Retinal pigment epithelial cell (primary cell): ENCODE measurements around the gene HPS3.

Source experiments
- DNase-seq: peaks from one replicate; pipeline ENCODE4 v3.0.0-alpha.2; 2010; ENCODE audit warnings: low read depth
- H3K4me3 ChIP-seq: 2 replicates; pipeline ENCODE4 v1.5.1; 2011; ENCODE audit warnings: mild to moderate bottlenecking, low read length, control low read depth, moderate library complexity
- TF ChIP-seq, protein P1 (sequence below): conservative IDR thresholded peaks from 2 replicates; pipeline ENCODE4 v1.5.1; 2011; ENCODE audit warnings: low read depth, low read length, control low read depth, inconsistent platforms

HPS3 gene

DNA sequence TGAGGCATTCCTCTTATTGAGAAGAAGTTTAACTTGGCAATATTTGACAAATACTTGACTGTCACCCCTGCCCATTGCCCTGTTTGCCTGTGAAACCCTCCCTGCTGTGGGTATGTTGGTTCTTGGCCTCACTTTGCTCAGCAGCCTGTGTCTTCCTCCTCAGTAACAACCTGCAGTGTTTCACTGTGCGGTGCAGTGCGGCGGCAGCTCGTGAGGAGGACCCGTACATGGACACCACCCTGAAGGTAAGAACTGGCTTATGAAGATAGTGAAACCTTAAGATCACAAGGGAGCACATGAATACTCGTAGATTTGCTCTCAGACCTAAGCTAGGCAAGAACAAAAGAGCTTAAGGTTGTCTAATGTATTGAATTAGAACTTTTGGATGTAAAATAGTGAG, 21.0 kb downstream of the HPS3 start:
- TF ChIP-seq, protein P1, sequence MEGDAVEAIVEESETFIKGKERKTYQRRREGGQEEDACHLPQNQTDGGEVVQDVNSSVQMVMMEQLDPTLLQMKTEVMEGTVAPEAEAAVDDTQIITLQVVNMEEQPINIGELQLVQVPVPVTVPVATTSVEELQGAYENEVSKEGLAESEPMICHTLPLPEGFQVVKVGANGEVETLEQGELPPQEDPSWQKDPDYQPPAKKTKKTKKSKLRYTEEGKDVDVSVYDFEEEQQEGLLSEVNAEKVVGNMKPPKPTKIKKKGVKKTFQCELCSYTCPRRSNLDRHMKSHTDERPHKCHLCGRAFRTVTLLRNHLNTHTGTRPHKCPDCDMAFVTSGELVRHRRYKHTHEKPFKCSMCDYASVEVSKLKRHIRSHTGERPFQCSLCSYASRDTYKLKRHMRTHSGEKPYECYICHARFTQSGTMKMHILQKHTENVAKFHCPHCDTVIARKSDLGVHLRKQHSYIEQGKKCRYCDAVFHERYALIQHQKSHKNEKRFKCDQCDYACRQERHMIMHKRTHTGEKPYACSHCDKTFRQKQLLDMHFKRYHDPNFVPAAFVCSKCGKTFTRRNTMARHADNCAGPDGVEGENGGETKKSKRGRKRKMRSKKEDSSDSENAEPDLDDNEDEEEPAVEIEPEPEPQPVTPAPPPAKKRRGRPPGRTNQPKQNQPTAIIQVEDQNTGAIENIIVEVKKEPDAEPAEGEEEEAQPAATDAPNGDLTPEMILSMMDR: no peak
- H3K4me3 ChIP-seq: no peak overlapping the region
- DNase-seq: no peak

- DNase-seq: no peak
- no peak overlapping the region for H3K4me3 ChIP-seq
- TF ChIP-seq, protein P1: no peak
Measured at GRCh38 chr3:149151843-149152242, 22.4 kb downstream of the HPS3 start.

GRCh38 chr3:149152420-149152819, 23.0 kb downstream of the HPS3 start:
- no peak overlapping the region for H3K4me3 ChIP-seq
- DNase-seq: no peak
- TF ChIP-seq, protein P1: no peak

DNA sequence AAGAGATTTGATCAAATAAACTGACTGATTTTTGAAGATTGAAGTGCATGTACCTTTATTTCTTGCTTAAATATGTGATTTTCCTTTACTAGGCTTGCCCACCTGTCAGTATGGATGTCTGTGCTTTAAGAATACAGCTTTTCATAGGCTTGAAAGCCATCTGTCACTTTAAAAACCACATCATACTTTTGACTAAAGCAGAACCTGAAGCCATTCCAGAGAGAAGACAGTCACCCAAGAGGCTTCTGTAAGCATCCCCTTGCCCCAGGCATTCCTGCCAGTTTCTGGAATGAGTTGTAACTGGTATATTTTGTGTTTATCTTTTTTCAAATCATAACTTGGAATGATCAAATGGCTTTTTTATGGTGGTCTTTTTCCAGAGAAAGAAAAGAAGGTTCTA, 24.0 kb downstream of the HPS3 start:
- DNase-seq: no peak
- H3K4me3 ChIP-seq: no peak overlapping the region
- TF ChIP-seq, protein P1: no peak

DNA sequence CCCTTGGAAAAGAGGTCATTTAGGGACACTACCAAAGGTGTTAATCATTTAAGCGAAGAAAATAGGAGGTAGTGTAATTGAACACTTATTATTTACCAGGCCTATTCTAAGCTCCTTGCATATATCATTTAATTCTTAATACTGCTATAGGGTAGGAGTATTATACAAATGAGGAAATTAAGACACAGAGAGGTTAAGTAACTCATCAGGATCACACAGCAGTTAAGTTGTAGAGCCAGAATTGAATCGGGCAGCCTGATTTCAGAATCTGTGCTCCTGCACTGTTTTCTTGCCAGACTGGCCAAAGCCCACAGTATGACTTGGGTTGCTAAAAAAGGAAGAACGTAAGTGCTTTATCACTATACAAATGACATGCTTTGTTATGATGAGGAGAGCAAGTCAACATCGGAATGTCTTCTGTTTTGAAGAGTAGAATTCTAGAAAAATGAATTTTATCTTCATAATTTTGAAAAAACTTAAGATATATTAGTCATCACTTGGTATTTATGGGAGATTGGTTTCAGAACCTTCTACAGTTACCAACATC, 31.4 kb downstream of the HPS3 start:
- TF ChIP-seq, protein P1: no peak
- no peak overlapping the region for H3K4me3 ChIP-seq
- DNase-seq: no peak

GRCh38 chr3:149162007-149162406, 32.6 kb downstream of the HPS3 start:
- DNase-seq: no peak
- TF ChIP-seq, protein P1: no peak
- H3K4me3 ChIP-seq: no peak overlapping the region

GRCh38 chr3:149163066-149163465, 33.6 kb downstream of the HPS3 start:
- no peak overlapping the region for H3K4me3 ChIP-seq
- TF ChIP-seq, protein P1: no peak
- DNase-seq: no peak
